ENCODE results near the gene CYP2A6. TPM values are rescaled to one million over a fixed set of nuclear protein-coding genes. Genes with fewer than 3 reads are reported as not detected.

CYP2A6 gene
- polyA plus RNA-seq, 1 of the 3 experiments (the other 2 are of a cell fraction), result not detected

DNA sequence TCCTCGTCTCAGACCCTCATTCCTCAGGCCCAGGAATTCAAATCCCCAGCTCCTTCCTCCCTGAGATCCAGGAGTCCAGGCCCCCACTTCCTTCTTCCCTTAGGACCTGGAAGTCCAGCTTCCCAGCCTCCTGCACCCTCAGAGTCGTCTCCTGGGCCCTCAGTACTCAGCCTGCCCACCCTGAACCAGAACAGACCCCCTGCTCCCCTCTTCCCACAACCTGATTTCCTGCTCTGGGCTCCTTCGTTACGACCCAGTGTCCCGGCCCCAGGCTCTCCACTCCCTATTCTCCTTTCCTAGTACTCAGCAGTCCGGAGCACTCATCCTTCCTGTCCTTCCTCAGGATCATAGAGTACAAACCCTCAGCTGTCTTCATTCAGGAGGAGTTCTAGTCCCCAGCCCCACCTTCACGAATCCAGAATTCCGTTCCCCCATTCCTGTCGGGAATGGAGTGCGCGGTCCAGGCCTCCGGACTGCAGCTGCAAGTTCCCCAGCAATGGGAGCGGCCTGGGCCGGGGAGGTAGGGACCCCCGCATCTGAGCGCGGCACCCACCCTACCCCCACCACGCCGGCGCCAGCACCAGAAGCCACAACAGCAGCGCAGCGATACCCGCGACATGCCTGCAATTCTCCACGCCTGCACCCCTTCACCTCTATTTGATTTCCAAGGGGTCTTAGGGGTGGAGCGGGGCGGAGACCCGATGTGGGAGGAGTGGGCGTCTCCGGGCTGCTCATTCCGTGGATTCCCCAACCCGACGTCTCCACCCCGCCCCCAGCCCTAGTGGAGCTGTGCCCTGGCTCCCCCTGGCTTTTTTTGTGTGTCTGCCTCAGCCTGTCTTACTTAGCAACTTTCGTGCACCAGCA, 38.5 kb downstream of the CYP2A6 start:
- Histone ChIP-seq H3K79me2 (ENCODE audit: insufficient read depth) (peaks cover 31% of the 10 kb centered on the region), H3K9me2 (no peaks in the 10 kb centered on the region), H3K9ac (no peak overlapping the region), H3K27me3 (ENCODE audit: insufficient read depth) (no peaks in the 10 kb centered on the region), H2AFZ (ENCODE audit: low read depth) (no peak overlapping the region), H3K9me3 (no peaks in the 10 kb centered on the region), H3F3A (replicated peaks; ENCODE audit: insufficient read depth) (peaks cover 12% of the 10 kb centered on the region), H3K27ac (ENCODE audit: low read depth in 2 of 2, low read length in 1 of 2) (no peak overlapping the region), H3K4me3 (ENCODE audit: low read depth in 2 of 2, low read length in 1 of 2) (no peak overlapping the region), H3K4me1 (ENCODE audit: control insufficient read depth in 1 of 2, insufficient read depth in 2 of 2, low read depth in 1 of 2, low read length in 1 of 2) (peaks cover 5 to 16% of the 10 kb centered on the region in 2 experiments; a peak in 3 of 4 replicates), H3K4me2 (no peak overlapping the region), H3K36me3 (replicated peaks in 1 of 2; ENCODE audit: control insufficient read depth in 1 of 2, insufficient read depth in 2 of 2, low read length in 1 of 2) (peaks cover 19 to 27% of the 10 kb centered on the region in 2 experiments), H4K20me1 (ENCODE audit: insufficient read depth) (peaks cover 36% of the 10 kb centered on the region)
- 85% methylated on average over 33 of the region's 35 CpGs for WGBS (ENCODE audit: low lambda C conversion rate)
- no peak for TF ChIP-seq FOXJ3 (CRISPR knock-in tag; IDR thresholded peaks at IDR 0.05)
- TF ChIP-seq GATA2 (CRISPR knock-in tag; IDR thresholded peaks at IDR 0.05), result no peak
- TF ChIP-seq, protein P1, sequence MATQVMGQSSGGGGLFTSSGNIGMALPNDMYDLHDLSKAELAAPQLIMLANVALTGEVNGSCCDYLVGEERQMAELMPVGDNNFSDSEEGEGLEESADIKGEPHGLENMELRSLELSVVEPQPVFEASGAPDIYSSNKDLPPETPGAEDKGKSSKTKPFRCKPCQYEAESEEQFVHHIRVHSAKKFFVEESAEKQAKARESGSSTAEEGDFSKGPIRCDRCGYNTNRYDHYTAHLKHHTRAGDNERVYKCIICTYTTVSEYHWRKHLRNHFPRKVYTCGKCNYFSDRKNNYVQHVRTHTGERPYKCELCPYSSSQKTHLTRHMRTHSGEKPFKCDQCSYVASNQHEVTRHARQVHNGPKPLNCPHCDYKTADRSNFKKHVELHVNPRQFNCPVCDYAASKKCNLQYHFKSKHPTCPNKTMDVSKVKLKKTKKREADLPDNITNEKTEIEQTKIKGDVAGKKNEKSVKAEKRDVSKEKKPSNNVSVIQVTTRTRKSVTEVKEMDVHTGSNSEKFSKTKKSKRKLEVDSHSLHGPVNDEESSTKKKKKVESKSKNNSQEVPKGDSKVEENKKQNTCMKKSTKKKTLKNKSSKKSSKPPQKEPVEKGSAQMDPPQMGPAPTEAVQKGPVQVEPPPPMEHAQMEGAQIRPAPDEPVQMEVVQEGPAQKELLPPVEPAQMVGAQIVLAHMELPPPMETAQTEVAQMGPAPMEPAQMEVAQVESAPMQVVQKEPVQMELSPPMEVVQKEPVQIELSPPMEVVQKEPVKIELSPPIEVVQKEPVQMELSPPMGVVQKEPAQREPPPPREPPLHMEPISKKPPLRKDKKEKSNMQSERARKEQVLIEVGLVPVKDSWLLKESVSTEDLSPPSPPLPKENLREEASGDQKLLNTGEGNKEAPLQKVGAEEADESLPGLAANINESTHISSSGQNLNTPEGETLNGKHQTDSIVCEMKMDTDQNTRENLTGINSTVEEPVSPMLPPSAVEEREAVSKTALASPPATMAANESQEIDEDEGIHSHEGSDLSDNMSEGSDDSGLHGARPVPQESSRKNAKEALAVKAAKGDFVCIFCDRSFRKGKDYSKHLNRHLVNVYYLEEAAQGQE (IDR thresholded peaks at IDR 0.05; ENCODE audit: low read depth, low read length), result no peak
- TF ChIP-seq TCF12 (IDR thresholded peaks at IDR 0.05), result no peak
- no peak for TF ChIP-seq RCOR1 (IDR thresholded peaks at IDR 0.05; ENCODE audit: low read length)
- no peak for TF ChIP-seq FOSL2 (IDR thresholded peaks at IDR 0.05; ENCODE audit: borderline replicate concordance, low read depth)
- no peak for TF ChIP-seq POLR2AphosphoS5 (IDR thresholded peaks at IDR 0.05; ENCODE audit: low read depth, low read length)
- TF ChIP-seq, protein P2, sequence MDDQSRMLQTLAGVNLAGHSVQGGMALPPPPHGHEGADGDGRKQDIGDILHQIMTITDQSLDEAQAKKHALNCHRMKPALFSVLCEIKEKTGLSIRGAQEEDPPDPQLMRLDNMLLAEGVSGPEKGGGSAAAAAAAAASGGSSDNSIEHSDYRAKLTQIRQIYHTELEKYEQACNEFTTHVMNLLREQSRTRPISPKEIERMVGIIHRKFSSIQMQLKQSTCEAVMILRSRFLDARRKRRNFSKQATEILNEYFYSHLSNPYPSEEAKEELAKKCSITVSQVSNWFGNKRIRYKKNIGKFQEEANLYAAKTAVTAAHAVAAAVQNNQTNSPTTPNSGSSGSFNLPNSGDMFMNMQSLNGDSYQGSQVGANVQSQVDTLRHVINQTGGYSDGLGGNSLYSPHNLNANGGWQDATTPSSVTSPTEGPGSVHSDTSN (IDR thresholded peaks at IDR 0.05), result no peak
- TF ChIP-seq ELF1 (IDR thresholded peaks at IDR 0.05), result no peak
- TF ChIP-seq SMC3 (IDR thresholded peaks at IDR 0.05; ENCODE audit: low read depth, low read length), result no peak
- TF ChIP-seq RAD21 (IDR thresholded peaks at IDR 0.05; ENCODE audit: low read length), result no peak
- TF ChIP-seq, protein P3, sequence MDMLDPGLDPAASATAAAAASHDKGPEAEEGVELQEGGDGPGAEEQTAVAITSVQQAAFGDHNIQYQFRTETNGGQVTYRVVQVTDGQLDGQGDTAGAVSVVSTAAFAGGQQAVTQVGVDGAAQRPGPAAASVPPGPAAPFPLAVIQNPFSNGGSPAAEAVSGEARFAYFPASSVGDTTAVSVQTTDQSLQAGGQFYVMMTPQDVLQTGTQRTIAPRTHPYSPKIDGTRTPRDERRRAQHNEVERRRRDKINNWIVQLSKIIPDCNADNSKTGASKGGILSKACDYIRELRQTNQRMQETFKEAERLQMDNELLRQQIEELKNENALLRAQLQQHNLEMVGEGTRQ (IDR thresholded peaks at IDR 0.05; ENCODE audit: borderline replicate concordance, low read depth, low read length), result no peak
- TF ChIP-seq TEAD4 (IDR thresholded peaks at IDR 0.05; ENCODE audit: borderline replicate concordance, insufficient read depth), result no peak
- no peak for TF ChIP-seq GABPA (IDR thresholded peaks at IDR 0.05; ENCODE audit: low read depth)
- TF ChIP-seq EP300 (IDR thresholded peaks at IDR 0.05; ENCODE audit: borderline replicate concordance in 1 of 2, low read depth in 1 of 2, low read length in 1 of 2), result no peak
- no peak for TF ChIP-seq JUND (IDR thresholded peaks at IDR 0.05)
- no peak for TF ChIP-seq TAF1 (IDR thresholded peaks at IDR 0.05; ENCODE audit: borderline replicate concordance, low read depth, low read length)
- DNase-seq, result no peak
- CTCF ChIA-PET, result interaction anchor here (1.0 to 1.3 kb wide), 3 partner anchors 13 to 150 kb away, joined by 3 read pairs; partner anchors contain the start of gene EGLN2
- POLR2A ChIA-PET, result no interaction called here

All from SK-N-SH (cell line).